Measurements from ENCODE around the gene GEMIN7. TPM values are rescaled to one million over a fixed set of nuclear protein-coding genes. Genes with fewer than 3 reads are reported as not detected.

Gene GEMIN7
- total and polyA plus RNA-seq, 4 donors, result 10.0 to 25.2 (median 19.4) TPM

DNA sequence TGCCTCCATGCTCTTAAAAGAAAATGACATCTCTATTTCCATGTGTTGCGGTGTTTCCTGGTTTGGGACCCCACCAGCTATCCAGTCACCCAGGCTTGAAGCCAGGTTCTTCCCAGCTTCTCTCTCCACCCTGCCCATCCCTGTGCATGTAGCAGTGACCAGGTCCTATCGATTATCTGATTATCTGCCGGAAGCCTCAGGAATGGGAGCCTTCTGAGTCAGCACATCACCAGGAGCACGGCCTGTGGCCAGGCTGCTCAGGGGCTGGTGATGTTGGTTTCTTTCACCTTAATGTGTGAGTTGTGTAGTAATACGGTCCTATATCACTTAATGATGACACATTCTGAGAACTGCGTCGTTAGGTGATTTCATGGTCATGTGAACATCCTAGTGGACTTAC, 47.6 kb downstream of the GEMIN7 start:
- H3K4me1 ChIP-seq (ENCODE audit: control insufficient read depth in 4 of 4, insufficient read depth in 4 of 4, low read length in 3 of 4), result peaks cover 0 to 3% (median 0%) of the 10 kb centered on the region in 4 donors
- no peak for DNase-seq (ENCODE audit: low spot score)
- H3K9ac ChIP-seq (ENCODE audit: low read depth in 1 of 2, low read length in 2 of 2), result no peak overlapping the region
- H3K4me3 ChIP-seq (ENCODE audit: low read depth in 1 of 3, low read length in 3 of 3), result no peak overlapping the region
- TF ChIP-seq FOXA2 (IDR thresholded peaks at IDR 0.05), result no peak
- no peaks in the 10 kb centered on the region for H3K9me3 ChIP-seq (ENCODE audit: control insufficient read depth in 4 of 4, low read length in 3 of 4)
- no peaks in the 10 kb centered on the region for H3K27me3 ChIP-seq (ENCODE audit: control insufficient read depth in 4 of 4, insufficient read depth in 4 of 4, low read length in 3 of 4)
- 85% methylated on average over 7 of the region's 7 CpGs for WGBS
- no peak overlapping the region for H3K27ac ChIP-seq (ENCODE audit: low read depth in 1 of 2, low read length in 2 of 2)
- no peaks in the 10 kb centered on the region for H3K36me3 ChIP-seq (ENCODE audit: control insufficient read depth in 4 of 4, insufficient read depth in 3 of 4, low read depth in 1 of 4, low read length in 3 of 4)

- TF ChIP-seq YY1 (IDR thresholded peaks at IDR 0.05) (no peak), HNF4G (IDR thresholded peaks at IDR 0.05) (no peak), HNF4A (conservative IDR thresholded peaks at IDR 0.05) (no peak), RAD21 (IDR thresholded peaks at IDR 0.05) (no peak), JUND (IDR thresholded peaks at IDR 0.05) (no peak), TAF1 (conservative IDR thresholded peaks at IDR 0.05) (no peak), ZBTB33 (IDR thresholded peaks at IDR 0.05) (no peak), GABPA (IDR thresholded peaks at IDR 0.05 in 1 of 2, conservative IDR thresholded peaks at IDR 0.05 in 1 of 2) (no peak), NR2F2 (IDR thresholded peaks at IDR 0.05) (no peak), CTCF (IDR thresholded peaks at IDR 0.05; ENCODE audit: low read depth, low read length, missing input control) (no peak), EGR1 (IDR thresholded peaks at IDR 0.05; ENCODE audit: low read depth in 2 of 2) (no peak), RXRA (IDR thresholded peaks at IDR 0.05) (no peak)
- Histone ChIP-seq H3K36me3 (ENCODE audit: control insufficient read depth in 4 of 4, insufficient read depth in 3 of 4, low read depth in 1 of 4, low read length in 3 of 4) (no peaks in the 10 kb centered on the region), H3K27me3 (ENCODE audit: control insufficient read depth in 4 of 4, insufficient read depth in 4 of 4, low read length in 3 of 4) (no peaks in the 10 kb centered on the region), H3K4me1 (ENCODE audit: control insufficient read depth in 4 of 4, insufficient read depth in 4 of 4, low read length in 3 of 4) (peaks cover 0 to 3% (median 0%) of the 10 kb centered on the region in 4 donors), H3K9me3 (ENCODE audit: control insufficient read depth in 4 of 4, low read length in 3 of 4) (no peaks in the 10 kb centered on the region), H3K27ac (ENCODE audit: low read depth in 1 of 2, low read length in 2 of 2) (no peak overlapping the region), H3K9ac (ENCODE audit: low read depth in 1 of 2, low read length in 2 of 2) (no peak overlapping the region), H3K4me3 (ENCODE audit: low read depth in 1 of 3, low read length in 3 of 3) (no peak overlapping the region)
- no peak for DNase-seq (ENCODE audit: low spot score)
- WGBS, result 89% methylated on average over 5 of the region's 5 CpGs
Observed at GRCh38 chr19:45128146-45128545, 49.1 kb downstream of the GEMIN7 start.

- no peak for DNase-seq (ENCODE audit: low spot score)
- no peak overlapping the region for H3K4me3 ChIP-seq (ENCODE audit: low read depth in 1 of 3, low read length in 3 of 3)
- no peaks in the 10 kb centered on the region for H3K9me3 ChIP-seq (ENCODE audit: control insufficient read depth in 4 of 4, low read length in 3 of 4)
- 96% methylated on average over 5 of the region's 5 CpGs for WGBS
- H3K36me3 ChIP-seq (ENCODE audit: control insufficient read depth in 4 of 4, insufficient read depth in 3 of 4, low read depth in 1 of 4, low read length in 3 of 4), result no peaks in the 10 kb centered on the region
- TF ChIP-seq, protein P1, sequence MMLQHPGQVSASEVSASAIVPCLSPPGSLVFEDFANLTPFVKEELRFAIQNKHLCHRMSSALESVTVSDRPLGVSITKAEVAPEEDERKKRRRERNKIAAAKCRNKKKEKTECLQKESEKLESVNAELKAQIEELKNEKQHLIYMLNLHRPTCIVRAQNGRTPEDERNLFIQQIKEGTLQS (IDR thresholded peaks at IDR 0.05), result no peak
- TF ChIP-seq EGR1 (IDR thresholded peaks at IDR 0.05; ENCODE audit: low read depth in 2 of 2), result no peak
- TF ChIP-seq GABPA (IDR thresholded peaks at IDR 0.05 in 1 of 2, conservative IDR thresholded peaks at IDR 0.05 in 1 of 2), result no peak
- TF ChIP-seq, protein P2, sequence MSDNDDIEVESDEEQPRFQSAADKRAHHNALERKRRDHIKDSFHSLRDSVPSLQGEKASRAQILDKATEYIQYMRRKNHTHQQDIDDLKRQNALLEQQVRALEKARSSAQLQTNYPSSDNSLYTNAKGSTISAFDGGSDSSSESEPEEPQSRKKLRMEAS (IDR thresholded peaks at IDR 0.05), result no peak
- no peak for TF ChIP-seq FOXA2 (IDR thresholded peaks at IDR 0.05)
- TF ChIP-seq HNF4G (IDR thresholded peaks at IDR 0.05), result no peak
- no peak for TF ChIP-seq HNF4A (conservative IDR thresholded peaks at IDR 0.05)
- TF ChIP-seq TAF1 (conservative IDR thresholded peaks at IDR 0.05), result no peak
- no peak for TF ChIP-seq REST (IDR thresholded peaks at IDR 0.05)
- TF ChIP-seq FOXA1 (IDR thresholded peaks at IDR 0.05), result no peak
- no peaks in the 10 kb centered on the region for H3K27me3 ChIP-seq (ENCODE audit: control insufficient read depth in 4 of 4, insufficient read depth in 4 of 4, low read length in 3 of 4)
- H3K27ac ChIP-seq (ENCODE audit: low read depth in 1 of 2, low read length in 2 of 2), result no peak overlapping the region
- H3K9ac ChIP-seq (ENCODE audit: low read depth in 1 of 2, low read length in 2 of 2), result no peak overlapping the region
- peaks cover 0 to 3% (median 0%) of the 10 kb centered on the region in 4 donors for H3K4me1 ChIP-seq (ENCODE audit: control insufficient read depth in 4 of 4, insufficient read depth in 4 of 4, low read length in 3 of 4)
Observed at GRCh38 chr19:45128806-45129205, 49.7 kb downstream of the GEMIN7 start.
